ENCODE data around the gene AICDA. TPM values are rescaled to one million over a fixed set of nuclear protein-coding genes. Genes with fewer than 3 reads are reported as not detected.
"Not testable (repeated sequence)": the region's sequence is repeated elsewhere in the genome, so short reads cannot be mapped to it uniquely, and the experiment has no call there.

The AICDA gene
- total and polyA plus RNA-seq, 2 experiments from 2014 or later, result 0.31 TPM; not detected in 1

DNA sequence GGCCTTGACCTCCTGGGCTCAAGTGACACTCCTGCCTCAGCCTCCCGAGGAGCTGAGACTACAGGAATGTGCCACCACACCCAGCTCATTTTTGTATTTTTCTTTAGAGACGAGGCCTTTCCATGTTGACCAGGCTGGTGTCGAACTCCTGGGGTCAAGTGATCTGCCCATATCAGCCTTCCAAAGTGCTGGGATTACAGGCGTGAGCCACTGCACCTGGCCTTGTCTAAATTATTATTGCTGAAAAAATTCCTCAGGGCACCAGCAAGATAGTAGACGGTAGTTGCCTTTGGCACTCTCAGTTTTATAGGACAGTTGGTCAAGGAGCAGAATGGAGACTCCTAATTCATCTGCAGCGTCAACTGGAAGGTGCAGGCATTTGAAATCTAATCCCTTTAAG lies 2.5 kb upstream of the AICDA start:
- H3K27ac ChIP-seq (ENCODE audit: low read depth), result no peak overlapping the region
- no peak overlapping the region for H3K4me3 Mint-ChIP-seq

DNA sequence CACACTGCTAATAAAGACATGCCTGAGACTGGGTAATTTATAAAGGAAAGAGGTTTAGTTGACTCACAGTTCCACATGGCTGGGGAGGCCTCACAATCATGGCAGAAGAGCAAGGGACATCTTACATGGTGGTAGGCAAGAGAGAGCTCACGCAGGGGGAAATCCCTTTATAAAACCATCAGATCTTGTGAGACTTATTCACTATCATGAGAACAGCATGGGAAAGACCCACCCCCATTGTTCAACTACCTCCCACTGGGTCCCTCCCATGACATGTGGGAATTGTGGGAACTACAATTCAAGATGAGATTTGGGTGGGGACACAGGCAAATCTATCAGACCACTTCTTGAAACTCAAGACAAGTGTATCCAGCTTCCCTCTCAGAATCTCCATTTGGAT lies 1.2 kb upstream of the AICDA start:
- H3K36me3 ChIP-seq (ENCODE audit: insufficient read depth); H3K4me3 ChIP-seq; H3K9me2 ChIP-seq (ENCODE audit: insufficient read depth); H3K27ac ChIP-seq (ENCODE audit: low read depth); DNase-seq (ENCODE audit: low spot score); H4K20me1 ChIP-seq (replicated peaks; ENCODE audit: insufficient read depth); H3K27me3 Mint-ChIP-seq (ENCODE audit: insufficient read depth, low read depth, poor library complexity); H3K36me3 Mint-ChIP-seq (ENCODE audit: low read depth); H3K4me1 ChIP-seq (ENCODE audit: insufficient read depth); H3K4me3 Mint-ChIP-seq; ATAC-seq; H3K4me2 ChIP-seq; H3K27me3 ChIP-seq (ENCODE audit: insufficient read depth); H3K79me2 ChIP-seq (replicated peaks; ENCODE audit: insufficient read depth); H3K27ac Mint-ChIP-seq; H3K9me3 Mint-ChIP-seq; H3F3A ChIP-seq (replicated peaks; ENCODE audit: low read depth): not testable (repeated sequence)
- peaks cover 12% of the 10 kb centered on the region for H3K4me1 Mint-ChIP-seq
- peak overlapping the region; percentile 25; the same call in 1 of the 2 replicates for H2AFZ ChIP-seq

More for the DNA sequence above, 2.5 kb upstream of the AICDA start:
- Mint-ChIP-seq H3K9me3 (peaks cover 2% of the 10 kb centered on the region; the same call in 2 of the 3 replicates), H3K27ac (no peak overlapping the region), H3K4me1 (peaks cover 5% of the 10 kb centered on the region; the same call in 2 of the 3 replicates), H3K27me3 (ENCODE audit: insufficient read depth, low read depth, poor library complexity) (no peaks in the 10 kb centered on the region), H3K36me3 (ENCODE audit: low read depth) (no peaks in the 10 kb centered on the region)
- no peaks in the 10 kb centered on the region for H3K27me3 ChIP-seq (ENCODE audit: insufficient read depth)
- no peaks in the 10 kb centered on the region for H4K20me1 ChIP-seq (replicated peaks; ENCODE audit: insufficient read depth)
- no peaks in the 10 kb centered on the region for H3F3A ChIP-seq (replicated peaks; ENCODE audit: low read depth)
- DNase-seq (ENCODE audit: low spot score) (no peak), ATAC-seq (no peak)
- 0 out of 2 replicates have a peak, but pooled peaks cover 4% of the 10 kb centered on the region for H3K4me1 ChIP-seq (ENCODE audit: insufficient read depth)
- no peak overlapping the region for H3K4me3 ChIP-seq
- 0 out of 2 replicates have a peak, but pooled peaks cover 3% of the 10 kb centered on the region for H3K9me2 ChIP-seq (ENCODE audit: insufficient read depth)
- no peak overlapping the region for H3K4me2 ChIP-seq
- TF ChIP-seq POLR2AphosphoS5 (IDR thresholded peaks at IDR 0.05; ENCODE audit: low read depth), result no peak
- TF ChIP-seq, protein P1, sequence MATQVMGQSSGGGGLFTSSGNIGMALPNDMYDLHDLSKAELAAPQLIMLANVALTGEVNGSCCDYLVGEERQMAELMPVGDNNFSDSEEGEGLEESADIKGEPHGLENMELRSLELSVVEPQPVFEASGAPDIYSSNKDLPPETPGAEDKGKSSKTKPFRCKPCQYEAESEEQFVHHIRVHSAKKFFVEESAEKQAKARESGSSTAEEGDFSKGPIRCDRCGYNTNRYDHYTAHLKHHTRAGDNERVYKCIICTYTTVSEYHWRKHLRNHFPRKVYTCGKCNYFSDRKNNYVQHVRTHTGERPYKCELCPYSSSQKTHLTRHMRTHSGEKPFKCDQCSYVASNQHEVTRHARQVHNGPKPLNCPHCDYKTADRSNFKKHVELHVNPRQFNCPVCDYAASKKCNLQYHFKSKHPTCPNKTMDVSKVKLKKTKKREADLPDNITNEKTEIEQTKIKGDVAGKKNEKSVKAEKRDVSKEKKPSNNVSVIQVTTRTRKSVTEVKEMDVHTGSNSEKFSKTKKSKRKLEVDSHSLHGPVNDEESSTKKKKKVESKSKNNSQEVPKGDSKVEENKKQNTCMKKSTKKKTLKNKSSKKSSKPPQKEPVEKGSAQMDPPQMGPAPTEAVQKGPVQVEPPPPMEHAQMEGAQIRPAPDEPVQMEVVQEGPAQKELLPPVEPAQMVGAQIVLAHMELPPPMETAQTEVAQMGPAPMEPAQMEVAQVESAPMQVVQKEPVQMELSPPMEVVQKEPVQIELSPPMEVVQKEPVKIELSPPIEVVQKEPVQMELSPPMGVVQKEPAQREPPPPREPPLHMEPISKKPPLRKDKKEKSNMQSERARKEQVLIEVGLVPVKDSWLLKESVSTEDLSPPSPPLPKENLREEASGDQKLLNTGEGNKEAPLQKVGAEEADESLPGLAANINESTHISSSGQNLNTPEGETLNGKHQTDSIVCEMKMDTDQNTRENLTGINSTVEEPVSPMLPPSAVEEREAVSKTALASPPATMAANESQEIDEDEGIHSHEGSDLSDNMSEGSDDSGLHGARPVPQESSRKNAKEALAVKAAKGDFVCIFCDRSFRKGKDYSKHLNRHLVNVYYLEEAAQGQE (IDR thresholded peaks at IDR 0.05; ENCODE audit: unreplicated experiment), result no peak
- TF ChIP-seq CREB1 (CRISPR knock-in tag; IDR thresholded peaks at IDR 0.05; ENCODE audit: low read depth), result no peak
- TF ChIP-seq STAT1 (IDR thresholded peaks at IDR 0.05; ENCODE audit: unreplicated experiment), result no peak
- TF ChIP-seq, protein P2, sequence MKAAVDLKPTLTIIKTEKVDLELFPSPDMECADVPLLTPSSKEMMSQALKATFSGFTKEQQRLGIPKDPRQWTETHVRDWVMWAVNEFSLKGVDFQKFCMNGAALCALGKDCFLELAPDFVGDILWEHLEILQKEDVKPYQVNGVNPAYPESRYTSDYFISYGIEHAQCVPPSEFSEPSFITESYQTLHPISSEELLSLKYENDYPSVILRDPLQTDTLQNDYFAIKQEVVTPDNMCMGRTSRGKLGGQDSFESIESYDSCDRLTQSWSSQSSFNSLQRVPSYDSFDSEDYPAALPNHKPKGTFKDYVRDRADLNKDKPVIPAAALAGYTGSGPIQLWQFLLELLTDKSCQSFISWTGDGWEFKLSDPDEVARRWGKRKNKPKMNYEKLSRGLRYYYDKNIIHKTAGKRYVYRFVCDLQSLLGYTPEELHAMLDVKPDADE (IDR thresholded peaks at IDR 0.05), result no peak
- TF ChIP-seq JUNB (IDR thresholded peaks at IDR 0.05; ENCODE audit: unreplicated experiment), result no peak
- TF ChIP-seq, protein P3, sequence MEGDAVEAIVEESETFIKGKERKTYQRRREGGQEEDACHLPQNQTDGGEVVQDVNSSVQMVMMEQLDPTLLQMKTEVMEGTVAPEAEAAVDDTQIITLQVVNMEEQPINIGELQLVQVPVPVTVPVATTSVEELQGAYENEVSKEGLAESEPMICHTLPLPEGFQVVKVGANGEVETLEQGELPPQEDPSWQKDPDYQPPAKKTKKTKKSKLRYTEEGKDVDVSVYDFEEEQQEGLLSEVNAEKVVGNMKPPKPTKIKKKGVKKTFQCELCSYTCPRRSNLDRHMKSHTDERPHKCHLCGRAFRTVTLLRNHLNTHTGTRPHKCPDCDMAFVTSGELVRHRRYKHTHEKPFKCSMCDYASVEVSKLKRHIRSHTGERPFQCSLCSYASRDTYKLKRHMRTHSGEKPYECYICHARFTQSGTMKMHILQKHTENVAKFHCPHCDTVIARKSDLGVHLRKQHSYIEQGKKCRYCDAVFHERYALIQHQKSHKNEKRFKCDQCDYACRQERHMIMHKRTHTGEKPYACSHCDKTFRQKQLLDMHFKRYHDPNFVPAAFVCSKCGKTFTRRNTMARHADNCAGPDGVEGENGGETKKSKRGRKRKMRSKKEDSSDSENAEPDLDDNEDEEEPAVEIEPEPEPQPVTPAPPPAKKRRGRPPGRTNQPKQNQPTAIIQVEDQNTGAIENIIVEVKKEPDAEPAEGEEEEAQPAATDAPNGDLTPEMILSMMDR (conservative IDR thresholded peaks at IDR 0.05; ENCODE audit: low read depth in 2 of 2), result no peak
- TF ChIP-seq NANOG (IDR thresholded peaks at IDR 0.05; ENCODE audit: borderline replicate concordance), result no peak
- TF ChIP-seq ZNF114 (CRISPR knock-in tag; IDR thresholded peaks at IDR 0.05), result no peak
- H3K36me3 ChIP-seq (ENCODE audit: insufficient read depth), result no peaks in the 10 kb centered on the region
- H2AFZ ChIP-seq, result no peak overlapping the region
- H3K79me2 ChIP-seq (replicated peaks; ENCODE audit: insufficient read depth), result no peaks in the 10 kb centered on the region

Data from GM23338 (cell line).